ENCODE results near the gene ZNF511.
A peak's percentile ranks its signal among the peaks of the same experiment; 100 is the strongest.

Gene ZNF511

DNA sequence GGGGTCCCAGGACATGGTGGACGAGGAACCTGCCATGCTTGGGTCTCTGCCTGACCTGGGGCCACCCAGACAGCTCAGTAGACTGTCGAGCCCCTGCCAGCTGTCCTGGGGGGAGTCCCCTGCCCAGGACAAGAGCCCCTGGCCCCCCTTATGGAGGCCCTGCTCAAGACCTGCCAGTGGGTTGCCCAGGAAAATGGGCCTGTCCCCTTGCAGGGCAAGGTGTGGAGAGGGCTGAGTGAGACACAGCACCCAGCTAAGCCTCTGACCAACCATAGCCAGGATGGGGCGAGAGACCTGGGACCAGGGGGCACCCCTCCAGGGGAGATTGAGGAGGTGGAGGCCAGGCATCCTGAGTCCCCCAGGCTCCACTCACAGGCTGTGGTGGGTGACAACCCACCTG, 47.3 kb downstream of the ZNF511 start:
- DNase-seq = no peak

- no peak for DNase-seq
Measured at GRCh38 chr10:133356549-133357284, 48.0 kb downstream of the ZNF511 start.

- DNase-seq = peak; percentile 78 to 84
Measured at GRCh38 chr10:133357285-133358161, 48.8 kb downstream of the ZNF511 start, which contains the start of gene FUOM. Gene FUOM (minus strand): TSS chr10:133358019. CDS start chr10:133358007, 12 bp downstream.

- no peak for DNase-seq
Measured at GRCh38 chr10:133358162-133358924, 49.6 kb downstream of the ZNF511 start.

DNA sequence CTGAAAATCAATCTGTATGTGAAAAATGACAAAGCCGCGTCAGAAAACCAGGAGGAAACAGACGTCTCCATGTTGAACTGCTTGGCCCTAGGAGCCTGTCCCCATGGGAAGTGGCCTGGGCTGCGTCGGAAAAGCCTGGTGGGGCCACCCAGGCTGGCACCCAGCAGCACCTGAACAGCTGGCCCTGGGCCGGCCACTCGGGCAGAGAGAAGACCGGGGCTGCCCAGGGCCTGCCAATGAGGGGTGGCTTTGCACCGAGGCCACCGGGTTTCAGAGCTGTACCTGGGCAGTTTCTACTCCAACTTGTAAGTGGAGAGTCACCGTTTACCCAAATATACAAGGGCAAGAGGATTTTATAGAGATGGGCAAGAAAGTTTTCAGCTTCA, 50.2 kb downstream of the ZNF511 start:
- DNase-seq = no peak

- peak in 1 of 2 donors; percentile 46 for DNase-seq
Measured at GRCh38 chr10:133359554-133359971, 50.8 kb downstream of the ZNF511 start.

DNA sequence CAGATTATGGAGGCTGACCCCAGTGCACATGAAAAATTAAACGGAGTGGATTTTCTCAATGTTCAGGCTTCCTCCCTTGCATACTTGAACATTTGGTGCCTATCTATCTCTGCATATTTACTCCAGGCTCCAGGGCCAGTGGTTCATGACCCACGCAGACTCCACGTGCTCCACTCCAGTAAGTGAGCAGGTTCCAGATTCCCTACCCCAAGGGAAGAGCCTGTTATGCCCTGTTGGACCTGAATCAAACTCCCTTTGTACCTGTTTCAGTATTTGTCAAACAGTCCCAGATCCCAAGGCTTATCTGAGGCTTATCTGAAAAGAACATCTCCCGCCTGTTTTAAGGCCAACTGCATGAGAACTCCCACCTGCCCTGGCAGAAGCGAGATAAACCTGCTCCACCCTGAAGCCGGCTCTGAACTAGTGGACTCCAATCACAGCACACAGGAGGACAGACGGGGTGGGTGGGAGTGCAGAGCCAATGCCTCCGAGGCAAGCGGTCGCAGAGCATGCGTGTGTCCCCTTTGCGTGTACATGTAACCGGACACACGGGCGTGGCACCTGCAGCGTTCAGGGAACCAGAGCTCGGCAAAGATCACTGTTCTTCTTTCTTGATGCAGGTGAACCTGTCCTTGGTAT, 51.4 kb downstream of the ZNF511 start:
- DNase-seq = no peak

- DNase-seq = no peak
Measured at GRCh38 chr10:133361227-133361626, 52.5 kb downstream of the ZNF511 start.

DNA sequence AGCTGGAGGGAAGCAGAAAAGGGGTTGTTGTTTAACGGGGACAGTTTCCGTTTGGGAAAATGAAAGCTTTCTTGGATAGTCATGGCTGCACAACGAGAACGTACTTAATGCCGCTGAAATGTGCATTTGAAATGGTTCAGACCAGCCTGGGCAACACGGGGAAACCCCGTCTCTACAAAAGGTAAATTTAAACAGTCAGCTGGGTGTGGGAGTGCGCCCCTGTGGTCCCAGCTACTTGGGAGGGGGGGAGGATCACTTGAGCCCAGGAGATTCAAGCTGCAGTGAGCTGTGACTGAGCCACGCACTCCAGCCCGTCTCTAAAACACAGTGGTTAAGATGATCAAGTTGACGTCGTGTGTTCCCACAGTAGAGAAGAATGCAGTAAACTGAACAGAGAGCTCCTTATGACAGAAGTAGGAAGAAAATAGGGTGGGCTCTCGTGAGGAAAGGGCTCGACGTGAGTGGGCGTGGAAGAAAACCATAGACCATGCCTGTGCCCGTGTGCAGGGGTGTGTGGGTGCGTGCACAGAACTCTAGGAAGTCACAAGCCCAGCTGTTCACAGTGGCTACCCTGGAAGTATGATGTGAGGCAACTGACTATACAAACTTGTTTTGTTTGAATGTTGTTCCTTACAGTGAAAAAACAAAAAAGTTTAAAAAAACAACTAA, 53.2 kb downstream of the ZNF511 start:
- no peak for DNase-seq

All from CD4-positive, alpha-beta T cell treated with Interferon alpha-2 for 1 hour (primary cell).